Tibial artery (tissue), 4 donors: ENCODE data around the gene PPP1R3E.
"Not testable (repeated sequence)": the region's sequence is repeated elsewhere in the genome, so short reads cannot be mapped to it uniquely, and the experiment has no call there.

ENCODE experiments used
- DNase-seq, 2 donors: peaks; one replicate each; pipeline ENCODE4 v3.0.0-alpha.2; 2019
- H3K27ac ChIP-seq, 2 donors: fragments of 200-600 bp; sonication (generic) in 1 of 2; 1 replicate in 1 of 2; 2 replicates in 1 of 2; pipeline ENCODE4 v1.5.1; 2018 to 2019; ENCODE audit warnings: mild to moderate bottlenecking in 1 of 2
- H3K27me3 ChIP-seq, 2 donors: fragments of 200-600 bp; sonication (generic) in 1 of 2; one replicate each; pipeline versions ENCODE4 v1.5.1 to v1.6.0; 2016 to 2019
- H3K36me3 ChIP-seq, 3 donors: fragments of 200-600 bp; sonication (generic) in 2 of 3; one replicate each; pipeline ENCODE4 v1.5.1; 2016 to 2019; ENCODE audit warnings: mild to moderate bottlenecking in 2 of 3
- H3K4me1 ChIP-seq, 4 donors: fragments of 200-600 bp; sonication (generic) in 2 of 4; 1 replicate in 3 of 4; 2 replicates in 1 of 4; pipeline ENCODE4 v1.5.1; 2016 to 2019
- H3K4me3 ChIP-seq, 2 donors: fragments of 200-600 bp; sonication (generic) in 1 of 2; 1 replicate in 1 of 2; 2 replicates in 1 of 2; pipeline ENCODE4 v1.5.1; 2018 to 2019; ENCODE audit warnings: mild to moderate bottlenecking in 2 of 2
- H3K9me3 ChIP-seq, 3 donors: fragments of 200-600 bp; sonication (generic) in 1 of 3; one replicate each; pipeline ENCODE4 v1.5.1; 2016 to 2019
- intact Hi-C: fragments of 100-400 bp; cut with DNase I; formaldehyde crosslinking; loops from one replicate; pipeline ENCODE4 v1.15.0; 2023; ENCODE audit warnings: low total_unique reads
- TF ChIP-seq, protein P1 (sequence below), 2 experiments: fragments of 200-600 bp in 1 of 2; fragments of 450-650 bp in 1 of 2; IDR thresholded peaks; one replicate each; pipeline ENCODE4 v1.5.1; 2017 to 2019; ENCODE audit warnings: antibody characterized with exemption in 2 of 2, mild to moderate bottlenecking in 1 of 2, moderate library complexity in 1 of 2

PPP1R3E gene

DNA sequence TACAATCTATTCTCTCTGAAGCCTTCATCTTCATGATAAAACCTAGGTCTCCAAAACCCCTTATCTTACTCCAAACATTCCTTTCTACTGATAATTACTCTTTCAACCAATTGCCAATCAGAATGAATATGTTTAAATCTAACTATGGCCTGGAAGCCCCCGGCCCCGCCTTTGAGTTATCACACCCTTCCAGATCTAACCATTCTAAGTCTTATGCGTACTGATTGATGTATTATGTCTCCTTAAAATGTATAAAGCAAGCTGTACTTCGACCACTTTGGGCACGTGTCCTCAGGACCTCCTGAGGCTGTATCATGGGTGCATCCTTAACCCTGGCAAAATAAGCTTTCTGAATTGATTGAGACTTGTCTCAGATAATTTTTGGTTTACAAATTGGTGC is 33.0 kb upstream of the PPP1R3E start:
- no peaks in the 10 kb centered on the region for H3K36me3 ChIP-seq
- H3K27me3 ChIP-seq, result no peaks in the 10 kb centered on the region
- no peak for DNase-seq
- TF ChIP-seq, protein P1, sequence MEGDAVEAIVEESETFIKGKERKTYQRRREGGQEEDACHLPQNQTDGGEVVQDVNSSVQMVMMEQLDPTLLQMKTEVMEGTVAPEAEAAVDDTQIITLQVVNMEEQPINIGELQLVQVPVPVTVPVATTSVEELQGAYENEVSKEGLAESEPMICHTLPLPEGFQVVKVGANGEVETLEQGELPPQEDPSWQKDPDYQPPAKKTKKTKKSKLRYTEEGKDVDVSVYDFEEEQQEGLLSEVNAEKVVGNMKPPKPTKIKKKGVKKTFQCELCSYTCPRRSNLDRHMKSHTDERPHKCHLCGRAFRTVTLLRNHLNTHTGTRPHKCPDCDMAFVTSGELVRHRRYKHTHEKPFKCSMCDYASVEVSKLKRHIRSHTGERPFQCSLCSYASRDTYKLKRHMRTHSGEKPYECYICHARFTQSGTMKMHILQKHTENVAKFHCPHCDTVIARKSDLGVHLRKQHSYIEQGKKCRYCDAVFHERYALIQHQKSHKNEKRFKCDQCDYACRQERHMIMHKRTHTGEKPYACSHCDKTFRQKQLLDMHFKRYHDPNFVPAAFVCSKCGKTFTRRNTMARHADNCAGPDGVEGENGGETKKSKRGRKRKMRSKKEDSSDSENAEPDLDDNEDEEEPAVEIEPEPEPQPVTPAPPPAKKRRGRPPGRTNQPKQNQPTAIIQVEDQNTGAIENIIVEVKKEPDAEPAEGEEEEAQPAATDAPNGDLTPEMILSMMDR (IDR thresholded peaks at IDR 0.05), result no peak
- H3K4me1 ChIP-seq, result no peaks in the 10 kb centered on the region
- intact Hi-C loops, result no loop called here
- H3K9me3 ChIP-seq, result no peaks in the 10 kb centered on the region
- H3K27ac ChIP-seq, result no peak overlapping the region
- no peak overlapping the region for H3K4me3 ChIP-seq

DNA sequence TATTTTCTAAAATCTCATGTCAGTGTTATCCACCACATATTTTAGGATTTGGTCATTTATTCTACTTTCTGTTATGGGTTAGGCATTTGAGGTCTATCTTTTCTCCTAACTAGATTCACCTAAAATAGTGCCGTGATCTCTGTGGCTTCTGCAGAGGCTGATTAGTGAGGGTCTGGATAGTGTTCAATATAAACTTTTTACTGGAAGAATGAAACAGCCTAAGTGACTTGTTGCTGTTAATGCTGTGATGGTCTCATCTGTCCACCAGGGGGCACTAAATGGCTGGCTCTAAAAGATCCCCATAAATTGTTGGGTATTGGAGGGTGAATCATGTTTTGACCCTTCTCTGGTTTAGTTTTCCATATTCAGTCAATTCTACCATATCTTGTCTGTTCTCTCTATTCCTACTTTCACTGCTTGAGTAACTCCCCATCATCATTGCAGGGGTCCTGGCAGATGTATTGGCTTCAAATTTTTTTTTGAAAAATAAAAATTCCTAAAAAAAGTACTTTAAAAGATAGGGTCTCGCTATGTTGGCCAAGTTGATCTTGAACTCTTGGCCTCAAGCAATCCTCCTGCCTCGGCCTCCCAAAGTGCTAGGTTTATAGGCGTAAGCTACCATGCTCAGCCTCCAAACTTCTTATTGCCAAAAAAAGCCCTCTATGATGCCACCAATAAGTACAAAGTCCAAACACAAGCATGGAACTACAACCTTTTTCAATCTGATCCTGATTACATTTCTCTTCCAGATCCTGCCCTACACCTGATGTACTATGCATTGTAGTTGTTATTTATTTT is 25.5 kb upstream of the PPP1R3E start:
- Histone ChIP-seq H3K9me3 (no peaks in the 10 kb centered on the region), H3K4me1 (peaks cover 0 to 9% (median 2%) of the 10 kb centered on the region in 4 donors), H3K27ac (no peak overlapping the region), H3K36me3 (peaks cover 24% of the 10 kb centered on the region in 3 donors), H3K27me3 (no peaks in the 10 kb centered on the region), H3K4me3 (no peak overlapping the region)
- intact Hi-C loops, result loop anchor here (2.0 to 10.0 kb wide), 4 partner anchors 53 to 227 kb away; partner anchors contain the start of genes NGDN, THTPA and ZFHX2
- TF ChIP-seq, protein P1 (IDR thresholded peaks at IDR 0.05), result peak; percentile 79 to 90
- peak in 1 of 2 donors; percentile 67 for DNase-seq

DNA sequence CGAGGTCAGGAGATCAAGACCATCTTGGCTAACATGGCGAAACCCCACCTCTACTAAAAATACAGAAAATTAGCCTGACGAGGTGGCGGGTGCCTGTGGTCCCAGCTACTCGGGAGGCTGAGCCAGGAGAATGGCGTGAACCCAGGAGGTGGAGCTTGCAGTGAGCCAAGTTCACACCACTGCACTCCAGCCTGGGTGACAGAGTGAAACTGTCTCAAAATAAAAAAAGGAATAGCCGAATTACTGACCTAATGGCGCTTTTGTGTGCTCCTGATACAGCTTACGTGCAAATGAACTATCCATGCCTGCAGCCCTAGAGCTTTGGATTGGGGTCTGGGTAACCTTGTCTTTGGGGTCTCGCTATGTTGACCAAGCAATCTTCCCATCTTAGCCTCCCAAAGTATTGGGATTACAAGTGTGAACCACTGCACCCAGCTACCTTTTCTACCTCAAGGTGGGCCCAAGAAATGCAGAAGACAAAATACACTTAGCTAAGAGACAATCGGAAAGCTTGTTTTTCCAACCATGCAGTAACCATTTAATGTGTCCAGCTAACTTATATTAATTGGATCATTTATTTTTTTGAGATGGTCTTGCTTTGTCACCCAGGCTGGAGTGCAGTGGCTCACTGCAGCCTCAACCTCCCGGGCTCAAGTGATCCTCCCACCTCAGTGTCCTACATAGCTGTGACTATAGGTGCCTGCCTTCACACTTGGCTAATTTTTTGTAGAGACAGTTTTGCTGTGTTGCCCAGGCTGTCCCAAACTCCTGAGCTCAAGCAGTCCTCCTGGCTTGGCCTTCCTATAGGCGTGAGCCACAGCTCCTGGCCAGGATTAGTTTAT is 24.1 kb upstream of the PPP1R3E start:
- no peaks in the 10 kb centered on the region for H3K27me3 ChIP-seq
- no peak overlapping the region for H3K27ac ChIP-seq
- intact Hi-C loops, result loop anchor here (2.0 to 10.0 kb wide), 4 partner anchors 54 to 228 kb away; partner anchors contain the start of genes NGDN, THTPA and ZFHX2
- TF ChIP-seq, protein P1 (IDR thresholded peaks at IDR 0.05), result no peak
- H3K36me3 ChIP-seq, result peaks cover 25 to 28% (median 27%) of the 10 kb centered on the region in 3 donors
- no peak for DNase-seq
- H3K4me3 ChIP-seq, result no peak overlapping the region
- H3K9me3 ChIP-seq, result no peaks in the 10 kb centered on the region
- peaks cover 0 to 19% (median 12%) of the 10 kb centered on the region in 4 donors for H3K4me1 ChIP-seq

DNA sequence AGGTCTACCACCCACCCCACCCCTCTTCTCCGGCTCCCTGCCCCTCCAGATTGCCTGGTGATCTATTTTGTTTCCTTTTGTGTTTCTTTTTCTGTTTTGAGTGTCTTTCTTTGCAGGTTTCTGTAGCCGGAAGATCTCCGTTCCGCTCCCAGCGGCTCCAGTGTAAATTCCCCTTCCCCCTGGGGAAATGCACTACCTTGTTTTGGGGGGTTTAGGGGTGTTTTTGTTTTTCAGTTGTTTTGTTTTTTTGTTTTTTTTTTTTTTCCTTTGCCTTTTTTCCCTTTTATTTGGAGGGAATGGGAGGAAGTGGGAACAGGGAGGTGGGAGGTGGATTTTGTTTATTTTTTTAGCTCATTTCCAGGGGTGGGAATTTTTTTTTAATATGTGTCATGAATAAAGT is 23.1 kb upstream of the PPP1R3E start:
- H3K4me1 ChIP-seq, result peaks cover 0 to 19% (median 12%) of the 10 kb centered on the region in 4 donors
- intact Hi-C loops, result loop anchor here (2.0 to 10.0 kb wide), 4 partner anchors 55 to 229 kb away; partner anchors contain the start of genes NGDN, THTPA and ZFHX2
- H3K27ac ChIP-seq, H3K4me3 ChIP-seq, DNase-seq, H3K9me3 ChIP-seq, H3K27me3 ChIP-seq: not testable (repeated sequence)
- peaks cover 25 to 28% (median 27%) of the 10 kb centered on the region in 3 donors for H3K36me3 ChIP-seq

DNA sequence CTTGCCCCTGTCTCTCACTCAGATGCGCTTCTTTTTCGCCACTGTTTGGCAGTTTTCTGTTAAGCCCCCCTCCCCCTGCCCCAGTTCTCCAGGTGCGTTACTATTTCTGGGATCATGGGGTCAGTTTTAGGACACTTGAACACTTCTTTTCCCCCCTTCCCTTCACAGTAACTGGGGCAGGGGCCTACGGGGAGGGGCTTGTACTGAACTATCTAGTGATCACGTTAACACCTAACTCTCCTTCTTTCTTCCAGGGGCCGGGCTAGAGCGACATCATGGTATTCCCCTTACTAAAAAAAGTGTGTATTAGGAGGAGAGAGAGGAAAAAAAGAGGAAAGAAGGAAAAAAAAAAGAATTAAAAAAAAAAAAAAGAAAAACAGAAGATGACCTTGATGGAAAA is 22.3 kb upstream of the PPP1R3E start:
- intact Hi-C loops, result loop anchor here (5.0 to 10.0 kb wide), 4 partner anchors 42 to 230 kb away; partner anchors contain the start of genes EFS, NGDN, THTPA and ZFHX2
- Histone ChIP-seq H3K9me3 (no peaks in the 10 kb centered on the region), H3K36me3 (peaks cover 25 to 28% (median 27%) of the 10 kb centered on the region in 3 donors), H3K27me3 (no peaks in the 10 kb centered on the region), H3K4me1 (peaks cover 0 to 25% (median 15%) of the 10 kb centered on the region in 4 donors), H3K27ac (no peak overlapping the region), H3K4me3 (no peak overlapping the region)
- TF ChIP-seq, protein P1 (IDR thresholded peaks at IDR 0.05), result no peak
- DNase-seq, result no peak
